Measurements from ENCODE around the gene KCNJ4. TPM values are rescaled to one million over a fixed set of nuclear protein-coding genes. Genes with fewer than 3 reads are reported as not detected.

Gene KCNJ4
- total and polyA plus RNA-seq, 10 of the 15 experiments (the other 5 are each of a cell fraction or from before 2014, with no cell fraction given): not detected

DNA sequence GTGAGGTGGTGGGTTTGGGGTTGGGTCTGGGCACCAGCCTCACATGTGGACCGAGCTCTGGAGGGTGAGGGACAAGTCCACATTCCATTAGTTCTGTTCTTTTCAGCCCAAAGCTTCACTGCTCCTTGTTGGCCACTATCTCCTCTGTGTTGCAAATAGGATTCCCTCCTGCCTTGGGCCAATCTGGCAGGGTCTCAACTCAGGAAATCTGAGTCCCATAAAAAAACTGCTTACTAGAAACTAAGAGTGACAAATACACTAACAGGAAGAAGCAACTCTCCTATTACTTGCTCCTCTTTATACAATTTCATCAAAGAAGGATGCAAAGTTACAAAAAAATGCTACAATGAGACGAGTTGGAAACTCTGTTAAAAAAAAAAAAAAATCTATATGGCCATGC, 71.6 kb downstream of the KCNJ4 start:
- Histone ChIP-seq H4K20me1 (ENCODE audit: control insufficient read depth, insufficient read depth) (no peaks in the 10 kb centered on the region), H3K27me3 (replicated peaks in 1 of 2; ENCODE audit: control insufficient read depth in 2 of 2, insufficient read depth in 2 of 2, low read length in 1 of 2) (no peaks in the 10 kb centered on the region), H3K4me3 (no peak overlapping the region), H3K4me1 (ENCODE audit: control insufficient read depth, insufficient read depth, low read length) (no peaks in the 10 kb centered on the region), H3K79me2 (ENCODE audit: control insufficient read depth, insufficient read depth, low read length) (peaks cover 41% of the 10 kb centered on the region), H3K4me2 (ENCODE audit: control insufficient read depth, insufficient read depth) (no peak overlapping the region), H2AFZ (ENCODE audit: control insufficient read depth, low read depth, low read length) (no peak overlapping the region), H3K27ac (ENCODE audit: control insufficient read depth, insufficient read depth) (no peak overlapping the region), H3K36me3 (ENCODE audit: control insufficient read depth in 2 of 2, insufficient read depth in 2 of 2, low read length in 1 of 2) (no peaks in the 10 kb centered on the region; a peak in 1 of 4 replicates), H3K9me3 (replicated peaks; ENCODE audit: control insufficient read depth, insufficient read depth, low read length) (no peaks in the 10 kb centered on the region), H3K9ac (ENCODE audit: control insufficient read depth, insufficient read depth, low read length) (no peak overlapping the region)
- SMC1A ChIA-PET (ENCODE audit: uncharacterized antibody, unreplicated experiment): no interaction called here
- no peak for FAIRE-seq
- intact Hi-C loops (cut with micrococcal nuclease; ENCODE audit: unreplicated experiment): no loop called here
- no peak for ATAC-seq
- CTCF ChIA-PET: no interaction called here
- WGBS (ENCODE audit: insufficient coverage, insufficient replicate concordance, low lambda C conversion rate, missing lambda C conversion rate): 94% methylated on average over 2 of the region's 2 CpGs
- no TSS peak for BruUV-seq (replicated peaks)
- POLR2A ChIA-PET: no interaction called here
- DNase-seq (ENCODE audit: low read depth, low spot score): no peak
- RAD21 ChIA-PET (ENCODE audit: unreplicated experiment): no interaction called here
- TF ChIP-seq EZH2 (IDR thresholded peaks at IDR 0.05; ENCODE audit: borderline replicate concordance, control insufficient read depth, low read depth, low read length): no peak
- no peak for TF ChIP-seq NFYA (IDR thresholded peaks at IDR 0.05; ENCODE audit: borderline replicate concordance, low read depth, low read length)
- no peak for TF ChIP-seq RCOR1 (conservative IDR thresholded peaks at IDR 0.05; ENCODE audit: low read depth, low read length)
- TF ChIP-seq KLF5 (IDR thresholded peaks at IDR 0.05; ENCODE audit: partially characterized antibody): no peak
- no peak for TF ChIP-seq PAX5 (IDR thresholded peaks at IDR 0.05; ENCODE audit: borderline replicate concordance, low read depth, low read length)
- TF ChIP-seq BCLAF1 (IDR thresholded peaks at IDR 0.05): no peak
- no peak for TF ChIP-seq SUPT20H (IDR thresholded peaks at IDR 0.05; ENCODE audit: borderline replicate concordance, control insufficient read depth, low read depth, low read length)
- no peak for TF ChIP-seq BCL11A (IDR thresholded peaks at IDR 0.05; ENCODE audit: low read depth, low read length)
- TF ChIP-seq CHD1 (IDR thresholded peaks at IDR 0.05; ENCODE audit: low read depth, low read length): no peak
- TF ChIP-seq, protein P1, sequence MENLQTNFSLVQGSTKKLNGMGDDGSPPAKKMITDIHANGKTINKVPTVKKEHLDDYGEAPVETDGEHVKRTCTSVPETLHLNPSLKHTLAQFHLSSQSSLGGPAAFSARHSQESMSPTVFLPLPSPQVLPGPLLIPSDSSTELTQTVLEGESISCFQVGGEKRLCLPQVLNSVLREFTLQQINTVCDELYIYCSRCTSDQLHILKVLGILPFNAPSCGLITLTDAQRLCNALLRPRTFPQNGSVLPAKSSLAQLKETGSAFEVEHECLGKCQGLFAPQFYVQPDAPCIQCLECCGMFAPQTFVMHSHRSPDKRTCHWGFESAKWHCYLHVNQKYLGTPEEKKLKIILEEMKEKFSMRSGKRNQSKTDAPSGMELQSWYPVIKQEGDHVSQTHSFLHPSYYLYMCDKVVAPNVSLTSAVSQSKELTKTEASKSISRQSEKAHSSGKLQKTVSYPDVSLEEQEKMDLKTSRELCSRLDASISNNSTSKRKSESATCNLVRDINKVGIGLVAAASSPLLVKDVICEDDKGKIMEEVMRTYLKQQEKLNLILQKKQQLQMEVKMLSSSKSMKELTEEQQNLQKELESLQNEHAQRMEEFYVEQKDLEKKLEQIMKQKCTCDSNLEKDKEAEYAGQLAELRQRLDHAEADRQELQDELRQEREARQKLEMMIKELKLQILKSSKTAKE (IDR thresholded peaks at IDR 0.05; ENCODE audit: low read depth, poor library complexity, severe bottlenecking): no peak
- TF ChIP-seq, protein P2, sequence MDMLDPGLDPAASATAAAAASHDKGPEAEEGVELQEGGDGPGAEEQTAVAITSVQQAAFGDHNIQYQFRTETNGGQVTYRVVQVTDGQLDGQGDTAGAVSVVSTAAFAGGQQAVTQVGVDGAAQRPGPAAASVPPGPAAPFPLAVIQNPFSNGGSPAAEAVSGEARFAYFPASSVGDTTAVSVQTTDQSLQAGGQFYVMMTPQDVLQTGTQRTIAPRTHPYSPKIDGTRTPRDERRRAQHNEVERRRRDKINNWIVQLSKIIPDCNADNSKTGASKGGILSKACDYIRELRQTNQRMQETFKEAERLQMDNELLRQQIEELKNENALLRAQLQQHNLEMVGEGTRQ (IDR thresholded peaks at IDR 0.05; ENCODE audit: borderline replicate concordance, low read depth, low read length): no peak
- no peak for TF ChIP-seq CBX5 (IDR thresholded peaks at IDR 0.05; ENCODE audit: low read depth)
- no peak for TF ChIP-seq WRNIP1 (IDR thresholded peaks at IDR 0.05; ENCODE audit: borderline replicate concordance, low read depth, low read length)
- TF ChIP-seq BHLHE40 (IDR thresholded peaks at IDR 0.05; ENCODE audit: borderline replicate concordance in 1 of 2, low read depth in 2 of 2, low read length in 1 of 2): no peak
- in situ Hi-C loops (cut with MboI): no loop called here
